GM12874 (cell line): ENCODE data around the gene ZNF221.

Experiments
- CTCF ChIP-seq: IDR thresholded peaks from 2 replicates; pipeline ENCODE4 v1.5.1; 2011; ENCODE audit warnings: low read depth, mild to moderate bottlenecking, control low read depth, low read length, moderate library complexity; ENCODE audit not compliant: insufficient read depth

Gene ZNF221

GRCh38 chr19:43950834-43951645 lies at the start of gene ZNF221:
ZNF221 (plus strand) TSS chr19:43951228; CDS start chr19:43962727, 11,499 bp downstream.
- peak; percentile 46 for TF ChIP-seq CTCF

DNA sequence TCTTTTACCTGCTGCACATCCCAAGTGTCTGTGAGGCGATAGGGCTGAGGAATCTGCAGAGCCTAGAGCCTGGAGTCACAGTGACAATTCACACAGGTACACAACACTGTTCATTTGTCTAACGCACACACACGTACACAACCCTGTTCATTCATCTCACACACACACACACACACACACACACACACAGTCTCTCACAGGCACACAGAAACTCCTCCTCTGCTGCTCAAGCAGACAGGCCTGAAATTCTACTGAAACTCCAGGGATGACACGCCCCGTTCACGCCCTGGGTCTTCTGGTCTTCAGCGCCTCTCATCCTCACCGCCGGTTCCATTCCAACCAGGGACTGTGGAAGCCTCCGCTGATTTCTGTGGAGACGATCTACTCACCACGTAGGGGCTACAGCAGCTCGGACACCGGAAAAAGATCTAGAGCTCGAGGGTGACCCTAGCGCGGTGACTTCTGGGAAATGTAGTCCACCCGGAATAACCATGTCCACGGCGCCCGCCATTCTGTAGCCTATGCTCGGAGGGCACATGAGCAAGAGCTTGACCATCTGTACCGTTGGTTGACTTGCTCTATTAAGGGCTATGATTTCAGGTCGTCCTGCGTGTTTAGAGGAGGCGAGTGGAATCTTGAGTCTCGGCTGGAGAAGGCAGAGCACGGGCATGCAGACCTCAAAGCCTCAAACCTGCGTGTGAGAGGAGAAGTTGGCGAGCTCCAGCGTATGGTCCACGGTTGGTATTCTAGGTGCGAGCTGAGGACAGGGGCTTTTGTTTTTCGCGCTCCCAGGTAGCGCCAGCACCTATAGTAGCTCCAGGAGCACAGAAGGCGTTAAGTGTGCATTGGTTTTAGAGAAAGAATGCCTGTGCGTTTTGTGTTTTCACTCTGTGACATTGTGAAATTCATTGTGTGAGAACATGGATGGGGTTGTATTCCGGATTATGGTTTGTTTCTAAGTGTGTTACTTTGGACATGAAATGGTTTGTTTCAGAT lies 49.3 kb upstream of the ZNF221 start:
- TF ChIP-seq CTCF: no peak

DNA sequence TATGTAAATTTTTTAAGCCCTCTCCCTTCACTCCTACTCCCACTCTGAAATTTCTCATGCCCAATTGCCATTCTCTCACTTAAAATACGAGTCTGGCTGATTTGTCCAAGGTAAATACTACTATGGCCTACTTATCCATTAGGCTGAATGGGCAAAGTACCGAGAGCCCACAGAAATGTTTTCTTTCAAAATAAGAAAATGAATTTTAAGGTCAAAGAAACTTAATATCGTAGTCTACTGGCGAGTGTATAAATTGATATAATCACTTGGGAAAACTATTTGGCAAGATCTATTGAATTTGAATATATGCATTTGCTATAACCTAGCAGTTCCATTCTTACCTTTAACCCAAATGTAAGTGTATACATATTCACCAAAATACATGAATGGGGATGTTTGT lies 48.6 kb upstream of the ZNF221 start:
- no peak for TF ChIP-seq CTCF

GRCh38 chr19:43905897-43906296 lies 45.1 kb upstream of the ZNF221 start:
- TF ChIP-seq CTCF: no peak

- no peak for TF ChIP-seq CTCF
Observed at GRCh38 chr19:43906774-43907173, 44.3 kb upstream of the ZNF221 start.

- no peak for TF ChIP-seq CTCF
Observed at GRCh38 chr19:43908659-43909058, 42.4 kb upstream of the ZNF221 start.

DNA sequence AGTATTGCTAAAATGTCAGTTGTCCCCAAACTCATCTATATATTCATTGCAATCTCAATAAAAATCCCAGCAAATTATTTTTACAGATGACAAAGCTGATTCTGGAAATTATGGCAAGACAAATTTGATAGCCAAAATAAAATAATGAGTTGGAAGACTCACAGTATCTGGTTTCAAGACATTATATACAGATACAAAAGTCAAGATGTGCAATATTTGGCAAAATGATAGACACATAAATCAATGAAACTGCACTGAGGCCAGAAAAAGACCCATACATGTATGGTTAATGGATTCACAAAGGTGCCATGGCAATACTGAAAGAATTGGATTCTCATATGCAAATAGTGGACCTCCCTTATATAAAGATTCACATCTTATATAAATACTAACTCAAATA lies 40.1 kb upstream of the ZNF221 start:
- TF ChIP-seq CTCF: no peak
